Liver (tissue), 9 donors: ENCODE results near the gene OR5B2. TPM values are rescaled to one million over a fixed set of nuclear protein-coding genes. Genes with fewer than 3 reads are reported as not detected.

ENCODE experiments used
- DNase-seq: peaks from one replicate; pipeline ENCODE4 v3.0.0-alpha.2; 2017; ENCODE audit warnings: low spot score
- H3K27ac ChIP-seq, 2 donors: one replicate each; pipeline ENCODE4 v1.7.0; 2013; ENCODE audit warnings: inconsistent platforms in 2 of 2, low read length in 2 of 2, control low read depth in 1 of 2, low read depth in 1 of 2, mild to moderate bottlenecking in 1 of 2
- H3K27me3 ChIP-seq, 4 donors: one replicate each; pipeline versions ENCODE4 v1.6.1 to v1.7.0; 2013; ENCODE audit warnings: low read length in 3 of 4, inconsistent platforms in 1 of 4, mild to moderate bottlenecking in 1 of 4, moderate library complexity in 1 of 4; ENCODE audit not compliant: control insufficient read depth in 4 of 4, insufficient read depth in 4 of 4
- H3K36me3 ChIP-seq, 4 donors: one replicate each; pipeline versions ENCODE4 v1.6.1 to v1.7.0; 2013; ENCODE audit warnings: low read length in 3 of 4, mild to moderate bottlenecking in 3 of 4, low read depth in 1 of 4, moderate library complexity in 1 of 4; ENCODE audit not compliant: control insufficient read depth in 4 of 4, insufficient read depth in 3 of 4
- H3K4me1 ChIP-seq, 4 donors: one replicate each; pipeline versions ENCODE4 v1.6.1 to v1.7.0; 2013; ENCODE audit warnings: low read length in 3 of 4, mild to moderate bottlenecking in 3 of 4, moderate library complexity in 1 of 4; ENCODE audit not compliant: control insufficient read depth in 4 of 4, insufficient read depth in 4 of 4
- H3K4me3 ChIP-seq, 3 donors: one replicate each; pipeline versions ENCODE4 v1.6.1 to v1.7.0; 2013; ENCODE audit warnings: low read length in 3 of 3, control low read depth in 1 of 3, low read depth in 1 of 3, mild to moderate bottlenecking in 1 of 3
- H3K9ac ChIP-seq, 2 donors: one replicate each; pipeline ENCODE4 v1.7.0; 2013; ENCODE audit warnings: low read length in 2 of 2, mild to moderate bottlenecking in 2 of 2, moderate library complexity in 2 of 2, control low read depth in 1 of 2, low read depth in 1 of 2
- H3K9me3 ChIP-seq, 4 donors: one replicate each; pipeline versions ENCODE4 v1.6.1 to v1.7.0; 2013; ENCODE audit warnings: low read length in 3 of 4; ENCODE audit not compliant: control insufficient read depth in 4 of 4
- CTCF ChIP-seq: fragments of 150-350 bp; IDR thresholded peaks from 2 replicates; pipeline ENCODE4 v1.5.1; 2017; ENCODE audit warnings: improper control_type of control experiment, low read depth, low read length; ENCODE audit not compliant: missing input control
- EGR1 ChIP-seq, 2 donors: IDR thresholded peaks; 2 replicates each; pipeline ENCODE4 v1.6.1; 2016 to 2018; ENCODE audit warnings: antibody characterized with exemption in 2 of 2, low read depth in 2 of 2
- FOXA1 ChIP-seq: IDR thresholded peaks from 2 replicates; pipeline ENCODE4 v1.6.1; 2016; ENCODE audit warnings: antibody characterized with exemption
- FOXA2 ChIP-seq: IDR thresholded peaks from 2 replicates; pipeline ENCODE4 v1.6.1; 2016; ENCODE audit warnings: antibody characterized with exemption
- GABPA ChIP-seq, 2 donors: IDR thresholded peaks in 1 of 2; conservative IDR thresholded peaks in 1 of 2; 2 replicates each; pipeline ENCODE4 v1.6.1; 2016; ENCODE audit warnings: antibody characterized with exemption in 2 of 2, mild to moderate bottlenecking in 1 of 2, moderate library complexity in 1 of 2
- HNF4G ChIP-seq: IDR thresholded peaks from 2 replicates; pipeline ENCODE4 v1.6.1; 2016; ENCODE audit warnings: antibody characterized with exemption
- JUND ChIP-seq, 2 donors: IDR thresholded peaks; 2 replicates each; pipeline ENCODE4 v1.6.1; 2016; ENCODE audit warnings: antibody characterized with exemption in 2 of 2
- MAX ChIP-seq: IDR thresholded peaks from 2 replicates; pipeline ENCODE4 v1.6.1; 2016; ENCODE audit warnings: antibody characterized with exemption
- NR2F2 ChIP-seq: IDR thresholded peaks from 2 replicates; pipeline ENCODE4 v1.6.1; 2016; ENCODE audit warnings: antibody characterized with exemption
- REST ChIP-seq: IDR thresholded peaks from 2 replicates; pipeline ENCODE4 v1.6.1; 2016; ENCODE audit warnings: antibody characterized with exemption, mild to moderate bottlenecking
- RXRA ChIP-seq, 2 donors: IDR thresholded peaks; 2 replicates each; pipeline ENCODE4 v1.6.1; 2017 to 2018; ENCODE audit warnings: antibody characterized with exemption in 2 of 2, mild to moderate bottlenecking in 1 of 2
- SP1 ChIP-seq: IDR thresholded peaks from 2 replicates; pipeline ENCODE4 v1.6.1; 2018; ENCODE audit warnings: antibody characterized with exemption, mild to moderate bottlenecking
- TAF1 ChIP-seq: conservative IDR thresholded peaks from 2 replicates; pipeline ENCODE4 v1.6.1; 2016; ENCODE audit warnings: antibody characterized with exemption, mild to moderate bottlenecking
- ZBTB33 ChIP-seq: IDR thresholded peaks from 2 replicates; pipeline ENCODE4 v1.6.1; 2016; ENCODE audit warnings: antibody characterized with exemption
- WGBS: extraction: QIAGEN DNeasy Blood & Tissue Kit; methylation state at CpG from one replicate; pipeline ENCODE4 v1.1.7; 2013; 5-methylcytosine and 5-hydroxymethylcytosine counted together
- polyA plus RNA-seq, 2 donors: library from polyadenylated mRNA; stranded (reverse) in 1 of 2; unstranded in 1 of 2; fragments of 200-250 nt in 1 of 2; fragments of >200 nt in 1 of 2; fragmentation: Nextera tagmentation in 1 of 2; extraction: Ambion mirVana in 1 of 2; gene quantifications; one replicate each; pipeline versions ENCODE4 v1.2.1 to v1.2.3, GENCODE V29; 2013 to 2015
- total RNA-seq, 2 donors: library from RNA; depleted of rRNA; stranded (reverse); fragments of >200 nt; gene quantifications; one replicate each; pipeline ENCODE4 v1.2.3, GENCODE V29; 2014
- donor health status: healthy.
- donor health status: healthy.
- donor health status: healthy.
- donor health status: healthy.
- donor health status: healthy.

The OR5B2 gene
- total and polyA plus RNA-seq, 4 donors = not detected

GRCh38 chr11:58390551-58391063 is 37.3 kb downstream of the OR5B2 start:
- Histone ChIP-seq H3K9me3 (peaks cover 0 to 5% (median 3%) of the 10 kb centered on the region in 4 donors), H3K4me3 (no peak overlapping the region), H3K4me1 (no peaks in the 10 kb centered on the region), H3K27me3 (no peaks in the 10 kb centered on the region), H3K36me3 (no peaks in the 10 kb centered on the region), H3K27ac (no peak overlapping the region), H3K9ac (no peak overlapping the region)
- no peak for DNase-seq
- WGBS = 78% methylated on average over 18 of the region's 18 CpGs
- TF ChIP-seq NR2F2 (no peak), GABPA (IDR thresholded peaks at IDR 0.05 in 1 of 2, conservative IDR thresholded peaks at IDR 0.05 in 1 of 2) (no peak), SP1 (no peak), CTCF (no peak), MAX (no peak), HNF4G (no peak), ZBTB33 (no peak), TAF1 (no peak), EGR1 (IDR thresholded peaks at IDR 0.05; ENCODE audit: low read depth in 2 of 2) (no peak), RXRA (IDR thresholded peaks at IDR 0.05) (no peak), FOXA1 (no peak), JUND (IDR thresholded peaks at IDR 0.05) (no peak), FOXA2 (no peak), REST (no peak)

Other genes starting within 250 kb of the OR5B2 start
- gene OR9Q2, start 239.1 kb downstream of the OR5B2 start, total RNA-seq = not detected
- gene OR9Q2, start 239.1 kb downstream of the OR5B2 start, polyA plus RNA-seq = not detected
- not detected for gene OR1S2, start 224.0 kb downstream of the OR5B2 start, total RNA-seq
- not detected for gene OR1S2, start 224.0 kb downstream of the OR5B2 start, polyA plus RNA-seq
- gene OR1S1, start 215.4 kb downstream of the OR5B2 start, total RNA-seq = not detected
- gene OR1S1, start 215.4 kb downstream of the OR5B2 start, polyA plus RNA-seq = not detected
- not detected for gene OR10Q1, start 199.2 kb downstream of the OR5B2 start, total RNA-seq
- not detected for gene OR10Q1, start 199.2 kb downstream of the OR5B2 start, polyA plus RNA-seq
- gene OR10W1, start 159.9 kb downstream of the OR5B2 start, total RNA-seq = not detected
- not detected for gene OR10W1, start 159.9 kb downstream of the OR5B2 start, polyA plus RNA-seq
- gene OR5B17, start 69.1 kb downstream of the OR5B2 start, total RNA-seq = not detected
- not detected for gene OR5B17, start 69.1 kb downstream of the OR5B2 start, polyA plus RNA-seq
- gene OR5B3, start 21.2 kb downstream of the OR5B2 start, total RNA-seq = not detected
- not detected for gene OR5B3, start 21.2 kb downstream of the OR5B2 start, polyA plus RNA-seq
- not detected for gene OR5B12, start 14.1 kb upstream of the OR5B2 start, total RNA-seq
- not detected for gene OR5B12, start 14.1 kb upstream of the OR5B2 start, polyA plus RNA-seq
- gene OR5B21, start 80.0 kb upstream of the OR5B2 start, total RNA-seq = not detected
- not detected for gene OR5B21, start 80.0 kb upstream of the OR5B2 start, polyA plus RNA-seq
- gene LPXN, start 147.7 kb upstream of the OR5B2 start, total RNA-seq = 1 to 10 TPM; 4.7 to 6.2 TPM
- 1 to 10 TPM; 3.7 to 4.7 TPM for gene LPXN, start 147.7 kb upstream of the OR5B2 start, polyA plus RNA-seq
- gene ZFP91, start 150.9 kb upstream of the OR5B2 start, total RNA-seq = 10 to 100 TPM; 25.5 to 27.8 TPM
- 10 to 100 TPM in 1 of 2 donors, 1 to 10 TPM in 1; 8.9 to 14.4 TPM for gene ZFP91, start 150.9 kb upstream of the OR5B2 start, polyA plus RNA-seq
- 1 to 10 TPM; 1.1 to 3.8 TPM for gene CNTF, start 194.5 kb upstream of the OR5B2 start, total RNA-seq
- under 1 TPM; 0.18 to 0.25 TPM for gene CNTF, start 194.5 kb upstream of the OR5B2 start, polyA plus RNA-seq